DND-41 (cell line): ENCODE results near the gene GOLGA7B.

Experiments
- ATAC-seq: fragments of 200-7000 bp; cut with Tn5 transposase; 3 replicates; pipeline ENCODE4 v1.9.1; 2021; ENCODE audit warnings: low read depth; ENCODE audit not compliant: insufficient read depth
- DNase-seq: peaks from one replicate; pipeline ENCODE4 v3.0.0-alpha.2; 2020
- H2AFZ ChIP-seq: 2 replicates; pipeline ENCODE4 v1.6.0; 2012; ENCODE audit warnings: low read depth, low read length
- H3K27ac ChIP-seq: 2 replicates; pipeline ENCODE4 v1.5.1; 2012; ENCODE audit warnings: low read length, inconsistent platforms
- H3K27me3 ChIP-seq: fragments of 200-600 bp; sonication (generic); 2 replicates; pipeline ENCODE4 v1.6.0; 2012; ENCODE audit warnings: low read length, mild to moderate bottlenecking, inconsistent platforms; ENCODE audit not compliant: insufficient read depth, poor library complexity
- H3K36me3 ChIP-seq: 2 replicates; pipeline ENCODE4 v1.5.1; 2012; ENCODE audit warnings: low read length, inconsistent platforms; ENCODE audit not compliant: insufficient read depth
- H3K4me1 ChIP-seq: 2 replicates; pipeline ENCODE4 v1.5.1; 2012; ENCODE audit warnings: mild to moderate bottlenecking, low read length; ENCODE audit not compliant: insufficient read depth
- H3K4me2 ChIP-seq: 2 replicates; pipeline ENCODE4 v1.6.0; 2012; ENCODE audit warnings: mild to moderate bottlenecking, moderate library complexity, low read length, inconsistent platforms; ENCODE audit not compliant: insufficient read depth
- H3K4me3 ChIP-seq, 2 experiments: fragments of 200-600 bp in 1 of 2; shearing (Covaris generic) in 1 of 2; 2 replicates each; pipeline ENCODE4 v1.5.1; 2012 to 2016; ENCODE audit warnings: inconsistent platforms in 2 of 2, low read length in 2 of 2, mild to moderate bottlenecking in 2 of 2, low read depth in 1 of 2, moderate library complexity in 1 of 2
- H3K79me2 ChIP-seq: 2 replicates; pipeline ENCODE4 v1.6.0; 2012; ENCODE audit warnings: low read length, inconsistent platforms; ENCODE audit not compliant: insufficient read depth
- H3K9ac ChIP-seq: 2 replicates; pipeline ENCODE4 v1.6.0; 2012; ENCODE audit warnings: low read depth, mild to moderate bottlenecking, inconsistent platforms, low read length, moderate library complexity
- H3K9me3 ChIP-seq: 2 replicates; pipeline ENCODE4 v1.5.1; 2012; ENCODE audit warnings: low read length, moderate library complexity, mild to moderate bottlenecking, inconsistent platforms; ENCODE audit not compliant: insufficient read depth, severe bottlenecking
- H4K20me1 ChIP-seq: 2 replicates; pipeline ENCODE4 v1.6.0; 2012; ENCODE audit warnings: low read length; ENCODE audit not compliant: insufficient read depth
- EZH2 ChIP-seq: IDR thresholded peaks from 3 replicates; pipeline ENCODE4 v1.6.1; 2012; ENCODE audit warnings: borderline replicate concordance, low read depth, mild to moderate bottlenecking, moderate library complexity, low read length, inconsistent platforms; ENCODE audit not compliant: severe bottlenecking
- TF ChIP-seq, protein P1 (sequence below): IDR thresholded peaks from 2 replicates; pipeline ENCODE4 v1.5.1; 2012; ENCODE audit warnings: borderline replicate concordance, low read length, moderate library complexity, mild to moderate bottlenecking; ENCODE audit not compliant: poor library complexity, severe bottlenecking; ENCODE audit errors: extremely low read depth

Gene GOLGA7B

DNA sequence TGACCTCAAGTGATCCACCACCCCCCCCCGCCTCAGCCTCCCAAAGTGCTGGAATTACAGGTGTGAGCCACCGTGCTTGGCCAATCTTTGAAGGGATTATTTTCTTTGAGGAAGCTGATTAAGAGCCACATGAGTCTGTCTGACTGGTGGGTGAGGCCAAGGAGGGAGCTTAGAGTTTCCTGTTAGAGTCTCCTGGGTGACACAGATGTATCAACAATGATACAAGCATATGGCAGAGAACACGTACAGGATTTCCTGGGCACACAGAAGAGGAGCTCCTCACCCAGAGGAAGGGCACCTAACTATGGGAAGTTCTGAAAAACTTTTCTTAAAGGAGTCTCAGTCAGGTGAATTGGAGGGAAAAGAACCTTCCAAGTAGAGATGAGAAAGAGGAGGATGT is 69.4 kb downstream of the GOLGA7B start:
- Histone ChIP-seq H3K36me3 (no peaks in the 10 kb centered on the region), H3K79me2 (no peaks in the 10 kb centered on the region), H2AFZ (no peak overlapping the region), H3K27ac (no peak overlapping the region), H3K4me2 (no peak overlapping the region), H3K4me1 (no peaks in the 10 kb centered on the region), H3K27me3 (no peaks in the 10 kb centered on the region), H3K9me3 (no peaks in the 10 kb centered on the region), H4K20me1 (0 out of 2 replicates have a peak, but pooled peaks cover 4% of the 10 kb centered on the region), H3K9ac (no peak overlapping the region), H3K4me3 (no peak overlapping the region)
- DNase-seq (no peak), ATAC-seq (no peak)
- TF ChIP-seq, protein P1, sequence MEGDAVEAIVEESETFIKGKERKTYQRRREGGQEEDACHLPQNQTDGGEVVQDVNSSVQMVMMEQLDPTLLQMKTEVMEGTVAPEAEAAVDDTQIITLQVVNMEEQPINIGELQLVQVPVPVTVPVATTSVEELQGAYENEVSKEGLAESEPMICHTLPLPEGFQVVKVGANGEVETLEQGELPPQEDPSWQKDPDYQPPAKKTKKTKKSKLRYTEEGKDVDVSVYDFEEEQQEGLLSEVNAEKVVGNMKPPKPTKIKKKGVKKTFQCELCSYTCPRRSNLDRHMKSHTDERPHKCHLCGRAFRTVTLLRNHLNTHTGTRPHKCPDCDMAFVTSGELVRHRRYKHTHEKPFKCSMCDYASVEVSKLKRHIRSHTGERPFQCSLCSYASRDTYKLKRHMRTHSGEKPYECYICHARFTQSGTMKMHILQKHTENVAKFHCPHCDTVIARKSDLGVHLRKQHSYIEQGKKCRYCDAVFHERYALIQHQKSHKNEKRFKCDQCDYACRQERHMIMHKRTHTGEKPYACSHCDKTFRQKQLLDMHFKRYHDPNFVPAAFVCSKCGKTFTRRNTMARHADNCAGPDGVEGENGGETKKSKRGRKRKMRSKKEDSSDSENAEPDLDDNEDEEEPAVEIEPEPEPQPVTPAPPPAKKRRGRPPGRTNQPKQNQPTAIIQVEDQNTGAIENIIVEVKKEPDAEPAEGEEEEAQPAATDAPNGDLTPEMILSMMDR = no peak
- TF ChIP-seq EZH2 = no peak

DNA sequence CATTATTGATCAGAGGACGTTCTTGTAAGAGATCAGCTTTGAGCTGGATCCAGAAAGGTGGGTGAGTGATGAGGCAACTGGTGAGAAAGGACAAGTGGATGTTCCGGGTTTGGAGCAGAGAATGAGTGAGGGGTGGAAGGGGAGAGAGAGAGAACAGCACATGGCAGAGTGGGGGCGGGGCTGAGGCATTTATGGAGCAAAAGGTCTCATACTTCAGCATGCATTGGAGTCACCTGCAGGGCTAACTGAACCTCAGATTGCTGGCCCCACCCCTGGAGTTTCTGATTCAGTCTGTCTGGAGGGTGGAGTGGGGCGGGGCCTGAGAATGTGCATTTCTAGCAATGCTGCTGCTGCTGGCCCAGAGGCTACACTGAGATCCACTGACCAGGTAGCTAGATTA is 71.2 kb downstream of the GOLGA7B start:
- no peaks in the 10 kb centered on the region for H3K9me3 ChIP-seq
- H3K9ac ChIP-seq = no peak overlapping the region
- H4K20me1 ChIP-seq = 0 out of 2 replicates have a peak, but pooled peaks cover 4% of the 10 kb centered on the region
- ATAC-seq = no peak
- TF ChIP-seq, protein P1 = no peak
- no peak for TF ChIP-seq EZH2
- no peak for DNase-seq
- no peak overlapping the region for H3K4me3 ChIP-seq
- no peak overlapping the region for H2AFZ ChIP-seq
- H3K36me3 ChIP-seq = no peaks in the 10 kb centered on the region
- H3K27ac ChIP-seq = no peak overlapping the region
- no peak overlapping the region for H3K4me2 ChIP-seq
- no peaks in the 10 kb centered on the region for H3K79me2 ChIP-seq
- H3K27me3 ChIP-seq = no peaks in the 10 kb centered on the region
- H3K4me1 ChIP-seq = no peaks in the 10 kb centered on the region
